Endodermal cell (in vitro differentiated cells): ENCODE results near the gene CLDN9. TPM values are rescaled to one million over a fixed set of nuclear protein-coding genes. Genes with fewer than 3 reads are reported as not detected.

Source experiments
- DNase-seq: peaks from one replicate; pipeline ENCODE4 v3.0.0-alpha.2; 2017
- H3K27ac ChIP-seq: 2 replicates; pipeline ENCODE4 v1.5.1; 2013; ENCODE audit warnings: mild to moderate bottlenecking, low read depth, low read length, moderate library complexity
- H3K27me3 ChIP-seq: 2 replicates; pipeline ENCODE4 v1.6.1; 2013; ENCODE audit warnings: mild to moderate bottlenecking, low read length, moderate library complexity; ENCODE audit not compliant: insufficient read depth, control insufficient read depth, poor library complexity, severe bottlenecking
- H3K36me3 ChIP-seq: 2 replicates; pipeline ENCODE4 v1.7.0; 2013; ENCODE audit warnings: mild to moderate bottlenecking, low read length, moderate library complexity; ENCODE audit not compliant: control insufficient read depth, insufficient read depth
- H3K4me1 ChIP-seq: one replicate; pipeline ENCODE4 v1.7.0; 2013; ENCODE audit warnings: low read length; ENCODE audit not compliant: control insufficient read depth, insufficient read depth
- H3K4me3 ChIP-seq: 2 replicates; pipeline ENCODE4 v1.5.1; 2013; ENCODE audit warnings: mild to moderate bottlenecking, low read length, moderate library complexity
- H3K9ac ChIP-seq: 2 replicates; pipeline ENCODE4 v1.6.1; 2013; ENCODE audit warnings: mild to moderate bottlenecking, low read length, moderate library complexity; ENCODE audit not compliant: poor library complexity, severe bottlenecking; ENCODE audit errors: extremely low read depth
- H3K9me3 ChIP-seq: 2 replicates; pipeline ENCODE4 v1.6.1; 2013; ENCODE audit warnings: mild to moderate bottlenecking, low read length, moderate library complexity; ENCODE audit not compliant: control insufficient read depth
- H3K27ac Mint-ChIP-seq: 2 replicates; pipeline ENCODE4 v1.8.0; 2020; ENCODE audit warnings: mixed read lengths
- H3K27me3 Mint-ChIP-seq: 2 replicates; pipeline ENCODE4 v1.8.0; 2021; ENCODE audit warnings: mild to moderate bottlenecking, mixed read lengths; ENCODE audit not compliant: insufficient read depth
- H3K36me3 Mint-ChIP-seq: 2 replicates; pipeline ENCODE4 v1.8.0; 2020; ENCODE audit warnings: low read depth, mixed read lengths
- H3K4me1 Mint-ChIP-seq: 2 replicates; pipeline ENCODE4 v1.8.0; 2020; ENCODE audit warnings: mixed read lengths
- H3K4me3 Mint-ChIP-seq: 2 replicates; pipeline ENCODE4 v1.8.0; 2020; ENCODE audit warnings: mild to moderate bottlenecking, moderate library complexity, mixed read lengths
- H3K9me3 Mint-ChIP-seq: 2 replicates; pipeline ENCODE4 v1.8.0; 2020; ENCODE audit warnings: mild to moderate bottlenecking, mixed read lengths
- CTCF ChIP-seq: fragments of 200-600 bp; sonication (generic); conservative IDR thresholded peaks from 2 replicates; pipeline ENCODE4 v1.5.0; 2021; ENCODE audit warnings: antibody characterized with exemption, mild to moderate bottlenecking
- WGBS, 2 experiments: methylation state at CpG; one replicate each; pipeline versions ENCODE4 v1.1.5 to v1.1.7; 2013; ENCODE audit warnings: missing lambda C conversion rate in 2 of 2, mixed read lengths in 1 of 2; ENCODE audit not compliant: insufficient coverage in 1 of 2, insufficient read length in 1 of 2; 5-methylcytosine and 5-hydroxymethylcytosine counted together
- total RNA-seq, 2 donors: library from RNA; stranded (reverse); fragmentation: NEBNext Ultra II Directional in 1 of 2; extraction: Animal tissue kit (Norgen Biotek cat#: 25700) in 1 of 2; gene quantifications; 2 replicates in 1 of 2; 3 replicates in 1 of 2; pipeline ENCODE4 v1.2.1, GENCODE V29; 2021

The CLDN9 gene
- total RNA-seq, 2 donors from 2014 or later: 0.18 TPM; not detected in 1

DNA sequence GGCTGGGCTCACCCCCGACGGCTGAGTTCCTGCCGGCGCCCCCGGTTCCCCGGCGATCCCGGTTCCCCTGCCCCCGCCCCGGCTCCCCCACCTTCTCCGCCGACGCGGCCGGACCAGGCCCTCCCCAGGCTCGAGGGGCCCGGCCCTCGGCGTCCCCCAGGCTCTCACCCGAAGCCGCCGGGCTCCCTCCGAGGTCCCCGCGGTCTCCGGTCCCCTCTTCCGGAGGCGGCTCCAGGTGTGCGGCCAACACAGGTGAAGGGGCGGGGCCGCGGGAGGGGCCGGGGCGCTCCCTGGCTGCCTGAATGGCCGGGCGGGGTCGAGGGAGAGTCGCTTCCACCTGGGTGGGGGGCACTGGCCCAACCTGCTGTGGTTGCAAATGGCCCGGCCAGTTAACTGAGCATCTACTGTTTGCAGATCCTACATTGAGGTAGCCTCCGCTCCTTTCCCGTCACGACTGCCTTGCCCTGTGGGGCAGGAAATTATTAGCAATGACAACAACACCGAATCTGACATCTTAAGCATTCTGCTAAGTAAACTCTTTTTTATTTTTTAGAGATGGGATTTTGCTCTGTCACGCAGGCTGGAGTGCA lies 24.1 kb downstream of the CLDN9 start, which contains the start of gene BICDL2:
TSS of gene BICDL2 (minus strand) at position 219 of the 590 bp plus-strand sequence. CDS start 1,448 bp downstream, outside the sequence.
- Mint-ChIP-seq H3K36me3 (peaks cover 2% of the 10 kb centered on the region), H3K4me1 (no peaks in the 10 kb centered on the region), H3K9me3 (no peaks in the 10 kb centered on the region), H3K27me3 (peaks cover 58% of the 10 kb centered on the region), H3K27ac (no peak within 1 kb of the TSS), H3K4me3 (peak within 1 kb of the TSS; percentile 49)
- WGBS, 2 experiments: 13 to 54% methylated on average over 6 to 44 of the region's 44 CpGs
- TF ChIP-seq CTCF: no peak
- Histone ChIP-seq H3K27me3 (peaks cover 67% of the 10 kb centered on the region), H3K36me3 (no peaks in the 10 kb centered on the region), H3K4me1 (no peaks in the 10 kb centered on the region), H3K9ac (no peak within 1 kb of the TSS), H3K9me3 (no peaks in the 10 kb centered on the region), H3K27ac (no peak within 1 kb of the TSS), H3K4me3 (no peak within 1 kb of the TSS)
- DNase-seq: peak; percentile 90

DNA sequence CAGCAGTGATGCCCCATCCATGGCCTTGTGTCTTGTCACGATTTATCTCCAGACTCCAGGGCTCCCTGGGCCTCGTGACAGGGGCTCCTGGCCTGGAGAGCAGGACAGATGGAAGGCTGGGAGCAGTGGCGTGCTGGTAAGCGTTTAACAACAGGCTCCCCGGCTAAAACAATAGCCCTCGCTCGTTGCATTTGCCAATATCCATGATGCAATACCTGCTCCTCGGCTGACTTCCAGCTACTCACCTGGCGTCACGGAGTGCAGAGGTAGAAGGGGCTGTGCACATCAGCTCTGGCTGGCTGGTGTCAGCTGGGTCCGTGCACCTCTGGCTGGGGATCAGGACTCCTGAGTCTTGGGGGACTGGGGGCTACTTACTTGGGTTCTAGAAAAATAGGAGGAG lies 25.5 kb downstream of the CLDN9 start:
- no peak overlapping the region for H3K27ac ChIP-seq
- no peak overlapping the region for H3K4me3 ChIP-seq
- H3K9me3 Mint-ChIP-seq: no peaks in the 10 kb centered on the region
- no peak overlapping the region for H3K27ac Mint-ChIP-seq
- peaks cover 49% of the 10 kb centered on the region for H3K27me3 Mint-ChIP-seq
- no peaks in the 10 kb centered on the region for H3K4me1 ChIP-seq
- H3K9me3 ChIP-seq: no peaks in the 10 kb centered on the region
- H3K4me1 Mint-ChIP-seq: no peaks in the 10 kb centered on the region
- H3K9ac ChIP-seq: no peak overlapping the region
- H3K36me3 Mint-ChIP-seq: peaks cover 2% of the 10 kb centered on the region
- H3K4me3 Mint-ChIP-seq: no peak overlapping the region
- TF ChIP-seq CTCF: no peak
- peaks cover 66% of the 10 kb centered on the region for H3K27me3 ChIP-seq
- no peaks in the 10 kb centered on the region for H3K36me3 ChIP-seq
- peak; percentile 75 for DNase-seq
- WGBS, 2 experiments: 78 to 79% methylated on average over 11 of the region's 11 CpGs

GRCh38 chr16:3038896-3039295 lies 26.2 kb downstream of the CLDN9 start:
- no peak for DNase-seq
- Histone ChIP-seq H3K9me3 (no peaks in the 10 kb centered on the region), H3K9ac (no peak overlapping the region), H3K27ac (no peak overlapping the region), H3K36me3 (no peaks in the 10 kb centered on the region), H3K27me3 (peaks cover 66% of the 10 kb centered on the region), H3K4me3 (no peak overlapping the region), H3K4me1 (no peaks in the 10 kb centered on the region)
- H3K27ac Mint-ChIP-seq: no peak overlapping the region
- H3K9me3 Mint-ChIP-seq: no peaks in the 10 kb centered on the region
- H3K4me3 Mint-ChIP-seq: no peak overlapping the region
- no peak for TF ChIP-seq CTCF
- WGBS, 2 experiments: 82 to 93% methylated on average over 2 to 5 of the region's 5 CpGs
- H3K36me3 Mint-ChIP-seq: peaks cover 2% of the 10 kb centered on the region
- H3K4me1 Mint-ChIP-seq: no peaks in the 10 kb centered on the region
- peaks cover 49% of the 10 kb centered on the region for H3K27me3 Mint-ChIP-seq
